AG08395 (cell line): ENCODE data around the gene SPOCK1.

ENCODE experiments used
- DNase-seq: peaks from one replicate; pipeline ENCODE4 v3.0.0; 2012; ENCODE audit warnings: mixed read lengths, low spot score

Gene SPOCK1

GRCh38 chr5:137221943-137222342 is 277.2 kb downstream of the SPOCK1 start:
- no peak for DNase-seq

GRCh38 chr5:137220523-137220927 is 278.6 kb downstream of the SPOCK1 start:
- DNase-seq = peak; percentile 88

- no peak for DNase-seq
These were observed 280.2 kb downstream of the SPOCK1 start for GRCh38 chr5:137218896-137219295.

GRCh38 chr5:137218471-137218870 is 280.7 kb downstream of the SPOCK1 start:
- DNase-seq = peak; percentile 59

GRCh38 chr5:137217599-137218200 is 281.4 kb downstream of the SPOCK1 start:
- DNase-seq = peak; percentile 15

GRCh38 chr5:137216976-137217598 is 282.0 kb downstream of the SPOCK1 start:
- DNase-seq = no peak

GRCh38 chr5:137215780-137216179 is 283.3 kb downstream of the SPOCK1 start:
- DNase-seq = no peak

- DNase-seq = no peak
These were observed 283.9 kb downstream of the SPOCK1 start for GRCh38 chr5:137215261-137215660.

- no peak for DNase-seq
These were observed 284.5 kb downstream of the SPOCK1 start for GRCh38 chr5:137214446-137215189.

GRCh38 chr5:137212471-137212870 is 286.7 kb downstream of the SPOCK1 start:
- no peak for DNase-seq

- no peak for DNase-seq
These were observed 289.8 kb downstream of the SPOCK1 start for GRCh38 chr5:137209232-137209809.

- DNase-seq = no peak
These were observed 291.9 kb downstream of the SPOCK1 start for GRCh38 chr5:137207023-137207760.

- DNase-seq = no peak
These were observed 293.0 kb downstream of the SPOCK1 start for GRCh38 chr5:137206030-137206715.

- DNase-seq = no peak
These were observed 293.7 kb downstream of the SPOCK1 start for GRCh38 chr5:137205231-137206027.

- no peak for DNase-seq
These were observed 296.0 kb downstream of the SPOCK1 start for GRCh38 chr5:137203011-137203632.

- DNase-seq = peak; percentile 85
These were observed 297.2 kb downstream of the SPOCK1 start for GRCh38 chr5:137201876-137202275.

GRCh38 chr5:137200906-137201700 is 298.0 kb downstream of the SPOCK1 start:
- no peak for DNase-seq

- DNase-seq = peak; percentile 78
These were observed 299.2 kb downstream of the SPOCK1 start for GRCh38 chr5:137199966-137200365.

- no peak for DNase-seq
These were observed 299.9 kb downstream of the SPOCK1 start for GRCh38 chr5:137199201-137199600.
